ENCODE data around the gene NCCRP1. TPM values are rescaled to one million over a fixed set of nuclear protein-coding genes. Genes with fewer than 3 reads are reported as not detected.
"Not testable (repeated sequence)": the region's sequence is repeated elsewhere in the genome, so short reads cannot be mapped to it uniquely, and the experiment has no call there.

The NCCRP1 gene
- total RNA-seq, 4 donors from 2014 or later = 208 to 737 (median 262) TPM

DNA sequence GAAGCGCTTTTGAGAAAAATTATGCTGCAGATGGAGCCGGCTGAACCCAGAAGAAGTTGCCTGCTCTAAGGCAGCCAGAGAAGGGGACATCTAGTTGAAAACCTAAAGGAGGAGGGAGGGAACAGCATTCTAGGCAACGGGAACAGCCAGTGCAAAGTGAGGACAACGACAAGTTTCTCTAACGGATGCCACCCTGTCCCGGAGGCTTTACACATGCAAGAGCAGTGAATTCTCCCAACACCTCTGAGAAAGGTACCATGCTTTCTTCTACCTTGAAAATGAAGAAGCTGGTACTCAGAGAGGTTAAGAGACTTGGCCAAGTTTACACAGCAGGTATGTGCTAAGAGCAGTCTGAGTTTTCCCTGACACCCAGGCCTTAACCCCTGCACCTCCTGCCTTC is 42.2 kb downstream of the NCCRP1 start:
- WGBS, 2 donors = 81 to 84% methylated on average over 6 of the region's 6 CpGs
- H3K27me3 ChIP-seq = peaks cover 0 to 66% (median 0%) of the 10 kb centered on the region in 4 donors
- H3K27ac ChIP-seq = no peak overlapping the region
- no peaks in the 10 kb centered on the region for H3K36me3 ChIP-seq
- TF ChIP-seq POLR2A (IDR thresholded peaks at IDR 0.05) = no peak
- TF ChIP-seq, protein P1, sequence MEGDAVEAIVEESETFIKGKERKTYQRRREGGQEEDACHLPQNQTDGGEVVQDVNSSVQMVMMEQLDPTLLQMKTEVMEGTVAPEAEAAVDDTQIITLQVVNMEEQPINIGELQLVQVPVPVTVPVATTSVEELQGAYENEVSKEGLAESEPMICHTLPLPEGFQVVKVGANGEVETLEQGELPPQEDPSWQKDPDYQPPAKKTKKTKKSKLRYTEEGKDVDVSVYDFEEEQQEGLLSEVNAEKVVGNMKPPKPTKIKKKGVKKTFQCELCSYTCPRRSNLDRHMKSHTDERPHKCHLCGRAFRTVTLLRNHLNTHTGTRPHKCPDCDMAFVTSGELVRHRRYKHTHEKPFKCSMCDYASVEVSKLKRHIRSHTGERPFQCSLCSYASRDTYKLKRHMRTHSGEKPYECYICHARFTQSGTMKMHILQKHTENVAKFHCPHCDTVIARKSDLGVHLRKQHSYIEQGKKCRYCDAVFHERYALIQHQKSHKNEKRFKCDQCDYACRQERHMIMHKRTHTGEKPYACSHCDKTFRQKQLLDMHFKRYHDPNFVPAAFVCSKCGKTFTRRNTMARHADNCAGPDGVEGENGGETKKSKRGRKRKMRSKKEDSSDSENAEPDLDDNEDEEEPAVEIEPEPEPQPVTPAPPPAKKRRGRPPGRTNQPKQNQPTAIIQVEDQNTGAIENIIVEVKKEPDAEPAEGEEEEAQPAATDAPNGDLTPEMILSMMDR (IDR thresholded peaks at IDR 0.05) = no peak
- no peaks in the 10 kb centered on the region for H3K9me3 ChIP-seq
- H3K4me3 ChIP-seq = no peak overlapping the region
- intact Hi-C loops (cut with DNase I) = no loop called here
- peaks cover 0 to 8% (median 6%) of the 10 kb centered on the region in 3 donors for H3K4me1 ChIP-seq
- DNase-seq = no peak

DNA sequence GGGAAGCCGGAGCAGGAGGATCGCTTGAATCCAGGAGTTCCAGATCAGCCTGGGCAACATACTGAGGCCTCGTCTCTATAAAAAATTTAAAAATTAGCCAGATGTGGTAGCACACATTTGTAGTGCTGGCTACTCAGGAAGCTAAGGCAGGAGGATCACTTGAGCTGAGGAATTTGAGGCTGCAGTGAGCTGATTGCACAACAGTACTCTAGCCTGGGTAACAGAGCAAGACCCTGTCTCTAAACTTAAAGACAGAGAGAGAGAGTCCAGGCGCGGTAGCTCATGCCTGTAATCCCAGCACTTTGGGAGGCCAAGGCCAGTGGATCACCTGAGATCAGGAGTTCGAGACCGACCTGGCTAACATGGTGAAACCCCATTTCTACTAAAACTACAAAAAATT is 43.7 kb downstream of the NCCRP1 start:
- Histone ChIP-seq H3K27me3 (peaks cover 0 to 70% (median 0%) of the 10 kb centered on the region in 4 donors), H3K9me3 (no peaks in the 10 kb centered on the region), H3K4me3 (no peak overlapping the region), H3K36me3 (no peaks in the 10 kb centered on the region), H3K4me1 (peaks cover 0 to 8% (median 6%) of the 10 kb centered on the region in 3 donors), H3K27ac (no peak overlapping the region)
- no peak for TF ChIP-seq POLR2A (IDR thresholded peaks at IDR 0.05)
- TF ChIP-seq, protein P1 (IDR thresholded peaks at IDR 0.05) = no peak
- no peak for DNase-seq
- WGBS, 2 donors = 81 to 89% methylated on average over 5 to 7 of the region's 7 CpGs
- intact Hi-C loops (cut with DNase I) = no loop called here

DNA sequence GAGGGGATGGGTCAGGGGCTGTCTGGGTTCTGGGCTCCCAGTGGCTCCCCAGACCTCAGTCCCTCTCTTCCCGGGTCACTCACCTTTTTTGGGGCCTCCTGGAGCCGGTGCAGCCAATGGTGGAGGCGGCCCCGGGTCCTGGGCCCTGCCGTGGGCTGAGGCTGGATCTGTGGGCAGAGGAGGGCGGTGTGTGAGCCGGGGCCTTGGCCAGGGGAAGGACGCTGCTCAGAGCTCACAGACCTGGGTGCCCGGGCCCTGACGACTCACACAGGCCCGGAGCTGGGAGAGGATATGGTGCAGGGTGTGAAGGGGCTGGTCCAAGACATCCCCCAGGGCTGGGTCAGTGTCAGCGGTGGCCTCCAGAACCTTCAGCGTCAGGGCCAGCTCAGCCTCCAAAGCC is 47.0 kb downstream of the NCCRP1 start:
- 80 to 100% methylated on average over 2 of the region's 13 CpGs for WGBS, 2 donors
- intact Hi-C loops (cut with DNase I); DNase-seq; H3K4me3 ChIP-seq; H3K27ac ChIP-seq; H3K9me3 ChIP-seq; H3K36me3 ChIP-seq: not testable (repeated sequence)
- peaks cover 3 to 13% (median 11%) of the 10 kb centered on the region in 3 donors for H3K4me1 ChIP-seq
- peaks cover 8 to 58% (median 12%) of the 10 kb centered on the region in 4 donors for H3K27me3 ChIP-seq

DNA sequence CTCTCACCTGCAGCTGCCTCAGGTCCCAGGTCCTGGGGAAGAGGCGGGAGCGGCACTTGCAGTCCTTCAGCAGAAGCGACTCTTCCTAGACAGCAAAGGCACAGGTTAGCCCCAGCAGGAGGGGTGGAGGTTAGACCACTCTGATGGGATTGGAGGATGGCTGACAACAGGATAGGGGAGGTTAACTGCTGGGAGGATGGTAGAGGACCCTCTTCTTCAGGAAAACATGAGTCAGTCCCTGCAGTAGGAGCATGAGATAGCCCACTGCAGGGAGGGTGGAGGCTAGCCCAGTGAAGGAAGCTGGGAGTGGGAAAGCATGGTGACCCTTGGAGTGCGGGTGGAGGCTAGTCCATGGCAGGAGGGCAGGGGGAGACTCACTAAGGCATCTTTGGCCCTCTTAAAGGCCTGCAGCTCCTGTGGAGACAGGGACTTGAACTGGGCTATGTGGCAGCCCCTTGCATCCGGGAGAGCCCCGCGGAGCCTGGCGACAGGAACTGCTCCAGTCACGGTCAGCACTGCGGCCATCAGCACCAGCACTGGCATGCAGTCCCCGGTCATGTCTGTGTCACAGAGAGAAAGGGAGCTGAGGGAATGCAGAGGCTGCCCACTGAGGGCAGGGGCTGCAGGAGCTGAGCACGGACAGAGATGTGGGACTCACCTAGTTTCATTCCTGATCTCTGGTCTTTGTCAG is 47.8 kb downstream of the NCCRP1 start, which contains the start of gene IFNL3:
TSS of gene IFNL3 (minus strand) at position 597 of the 691 bp plus-strand sequence. CDS start at position 558, 39 bp downstream.
- 60 to 93% methylated on average over 1 to 3 of the region's 12 CpGs for WGBS, 2 donors
- intact Hi-C loops (cut with DNase I); H3K27ac ChIP-seq; H3K4me3 ChIP-seq; DNase-seq; H3K36me3 ChIP-seq; H3K9me3 ChIP-seq: not testable (repeated sequence)
- Histone ChIP-seq H3K27me3 (peaks cover 8 to 64% (median 13%) of the 10 kb centered on the region in 4 donors), H3K4me1 (peaks cover 3 to 13% (median 11%) of the 10 kb centered on the region in 3 donors)

DNA sequence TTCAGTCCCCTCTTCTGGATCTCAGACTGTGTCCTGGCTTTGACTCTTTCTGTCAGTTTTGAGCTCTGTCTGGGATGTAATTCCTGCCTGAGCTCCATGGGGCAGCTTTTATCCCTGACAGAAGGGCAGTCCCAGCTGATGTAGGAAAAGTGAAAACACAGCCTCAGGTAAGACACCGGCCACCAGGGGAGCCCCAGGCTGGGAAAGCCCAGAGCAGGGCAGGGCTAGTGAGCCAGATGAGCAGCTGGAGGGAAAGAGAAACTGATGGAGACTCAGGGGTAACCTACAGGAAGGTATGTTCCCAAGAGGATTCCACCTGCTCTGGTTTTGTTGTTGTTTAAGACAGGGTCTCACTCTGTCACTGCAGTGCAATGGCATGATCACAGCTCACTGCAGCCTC is 48.4 kb downstream of the NCCRP1 start:
- H3K9me3 ChIP-seq; H3K36me3 ChIP-seq; intact Hi-C loops (cut with DNase I); DNase-seq; H3K27ac ChIP-seq; H3K4me3 ChIP-seq: not testable (repeated sequence)
- no CpG with 5 or more reads among the region's 1 CpG for WGBS, 2 donors
- Histone ChIP-seq H3K4me1 (peaks cover 3 to 13% (median 11%) of the 10 kb centered on the region in 3 donors), H3K27me3 (peaks cover 8 to 65% (median 13%) of the 10 kb centered on the region in 4 donors)

DNA sequence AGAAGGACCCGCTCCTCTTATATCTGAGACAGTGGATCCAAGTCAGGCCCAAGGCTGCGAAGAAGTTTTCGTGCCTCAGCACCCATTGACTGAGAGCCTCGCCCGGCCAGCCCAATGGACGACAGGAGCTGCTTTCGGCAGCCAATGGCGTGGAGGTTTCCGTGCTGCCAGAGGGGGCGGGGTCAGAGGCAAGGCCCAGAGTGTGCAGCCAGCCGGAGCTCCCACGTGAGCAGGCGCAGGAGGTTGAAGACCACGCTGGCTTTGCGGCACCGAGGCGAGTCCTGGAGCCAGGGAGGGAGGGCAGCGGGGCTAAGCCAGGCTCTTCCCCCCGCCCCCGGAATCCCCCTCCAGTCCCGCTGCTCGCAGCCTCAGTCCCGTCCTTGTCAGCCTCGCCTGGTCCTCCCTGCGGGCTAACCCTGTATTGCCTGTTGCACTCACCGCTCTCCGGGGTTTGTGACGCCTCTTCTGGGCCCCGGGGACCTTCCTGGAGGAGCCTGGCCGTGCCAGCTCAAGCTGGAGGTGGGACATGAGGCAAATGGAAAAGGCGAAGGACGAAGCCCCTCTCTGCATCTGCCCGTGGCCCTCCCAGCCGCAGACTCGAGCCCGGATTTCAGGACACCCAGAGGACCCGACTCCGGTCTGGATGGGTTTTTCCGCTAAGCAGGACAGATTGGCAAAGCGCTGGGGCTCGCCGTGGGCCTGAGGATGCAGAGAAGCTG is 50.3 kb downstream of the NCCRP1 start:
- Histone ChIP-seq H3K27ac (no peak overlapping the region), H3K27me3 (peaks cover 8 to 63% (median 13%) of the 10 kb centered on the region in 4 donors), H3K4me1 (peaks cover 3 to 13% (median 11%) of the 10 kb centered on the region in 3 donors), H3K4me3 (peak overlapping the region in 3 of 4 donors; percentile 1 to 52 (median 20)), H3K36me3 (no peaks in the 10 kb centered on the region), H3K9me3 (no peaks in the 10 kb centered on the region)
- no peak for DNase-seq
- TF ChIP-seq, protein P1 (IDR thresholded peaks at IDR 0.05) = no peak
- no peak for TF ChIP-seq POLR2A (IDR thresholded peaks at IDR 0.05)
- intact Hi-C loops (cut with DNase I) = no loop called here
- 24 to 71% methylated on average over 5 to 13 of the region's 42 CpGs for WGBS, 2 donors
